PC-3 (cell line): ENCODE measurements around the gene GOLGA8J.

Experiments used
- CTCF ChIP-seq: fragments of 300-600 bp; sonication (generic); conservative IDR thresholded peaks from 2 replicates; pipeline ENCODE4 v1.5.1; 2017; ENCODE audit warnings: antibody characterized with exemption, low read depth, mild to moderate bottlenecking, low read length
- EZH2 ChIP-seq: fragments of 300-600 bp; sonication (generic); IDR thresholded peaks from one replicate; pipeline ENCODE4 v1.6.1; 2017; ENCODE audit warnings: antibody characterized with exemption, mild to moderate bottlenecking, low read length; ENCODE audit not compliant: unreplicated experiment
- EZH2phosphoT487 ChIP-seq: fragments of 300-600 bp; sonication (generic); IDR thresholded peaks from 2 replicates; pipeline ENCODE4 v1.6.1; 2018; ENCODE audit warnings: mild to moderate bottlenecking, antibody characterized with exemption, low read length, borderline replicate concordance

- TF ChIP-seq CTCF, result no peak
- TF ChIP-seq EZH2phosphoT487, result no peak
- no peak for TF ChIP-seq EZH2
Measured at GRCh38 chr15:30044377-30044776, 38.4 kb upstream of the GOLGA8J start.
